Measurements from ENCODE around the gene CDK2AP2. TPM values are rescaled to one million over a fixed set of nuclear protein-coding genes. Genes with fewer than 3 reads are reported as not detected.
"Not testable (repeated sequence)": the region's sequence is repeated elsewhere in the genome, so short reads cannot be mapped to it uniquely, and the experiment has no call there.

CDK2AP2 gene
- total and polyA plus RNA-seq, 2 donors (not counting 1 experiment from before 2014, with no cell fraction given): 62.7 to 112 TPM

DNA sequence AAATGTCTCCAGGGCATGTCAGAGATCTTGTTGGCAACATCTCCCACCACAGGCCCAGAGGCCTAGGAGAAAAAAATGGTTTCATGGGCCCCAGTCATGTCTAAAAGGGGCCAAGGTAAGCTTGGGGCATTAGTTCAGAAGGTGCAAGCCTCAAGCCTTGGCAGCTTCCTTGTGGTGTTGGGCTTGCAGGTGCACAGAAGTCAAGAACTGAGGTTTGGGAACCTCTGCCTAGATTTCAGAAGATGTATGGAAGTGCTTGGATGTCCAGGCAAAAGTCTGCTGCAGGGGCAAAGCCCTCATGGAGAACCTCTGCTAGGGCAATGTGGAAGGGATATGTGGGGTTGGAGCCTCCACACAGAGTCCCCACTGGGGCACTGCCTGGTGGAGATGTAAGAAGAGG, 43.7 kb upstream of the CDK2AP2 start:
- H3K4me1 ChIP-seq (ENCODE audit: control insufficient read depth in 2 of 2, insufficient read depth in 2 of 2, low read length in 2 of 2); H3K9ac ChIP-seq (ENCODE audit: low read length); H3K4me3 Mint-ChIP-seq; H3K27ac ChIP-seq (ENCODE audit: low read length in 2 of 2); H4K20me1 ChIP-seq (ENCODE audit: control insufficient read depth, insufficient read depth, low read length, poor library complexity, severe bottlenecking); DNase-seq; intact Hi-C loops (cut with micrococcal nuclease); H3K27ac Mint-ChIP-seq; H3K4me3 ChIP-seq (ENCODE audit: control extremely low read depth in 1 of 5, extremely low read depth in 1 of 5, insufficient read depth in 1 of 5, low read depth in 2 of 5, low read length in 4 of 5); H2AFZ ChIP-seq (ENCODE audit: insufficient read depth, low read depth, low read length, poor library complexity, severe bottlenecking); H3K79me2 ChIP-seq (ENCODE audit: control insufficient read depth, insufficient read depth, low read length); H3K27me3 Mint-ChIP-seq; CTCF ChIA-PET; H3K36me3 ChIP-seq (replicated peaks in 1 of 2; ENCODE audit: control extremely low read depth in 1 of 2, control insufficient read depth in 1 of 2, extremely low read depth in 1 of 2, insufficient read depth in 2 of 2, low read length in 1 of 2); H3K9me3 Mint-ChIP-seq (ENCODE audit: insufficient read depth); H3K4me1 Mint-ChIP-seq; POLR2A ChIA-PET; ATAC-seq (ENCODE audit: low read depth); H3K4me2 ChIP-seq (replicated peaks; ENCODE audit: low read depth, low read length, poor library complexity, severe bottlenecking); H3K27me3 ChIP-seq (replicated peaks in 1 of 4; ENCODE audit: control extremely low read depth in 1 of 4, control insufficient read depth in 3 of 4, insufficient read depth in 4 of 4, low read length in 3 of 4): not testable (repeated sequence)
- H3K9me3 ChIP-seq (ENCODE audit: control extremely low read depth in 1 of 3, control insufficient read depth in 2 of 3, insufficient read depth in 1 of 3, low read length in 2 of 3): peaks cover 0 to 14% (median 8%) of the 10 kb centered on the region in 3 donors

DNA sequence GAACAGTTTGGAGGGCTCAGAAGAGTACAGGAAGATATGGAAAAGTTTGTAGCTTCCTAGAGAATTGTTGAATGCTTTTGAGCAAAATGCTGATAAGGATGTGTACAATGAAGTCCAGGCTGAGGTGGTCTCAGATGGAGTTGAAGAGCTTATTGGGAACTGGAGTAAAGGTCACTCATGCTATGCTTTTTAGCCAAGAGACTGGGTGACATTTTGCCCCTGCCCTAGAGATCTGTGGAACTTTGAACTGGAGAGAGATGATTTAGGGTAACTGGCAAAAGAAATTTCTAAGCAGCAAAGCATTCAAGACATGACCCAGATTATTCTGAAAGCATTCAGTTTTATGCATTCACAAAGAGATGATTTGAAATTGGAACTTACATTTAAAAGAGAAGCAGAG, 43.2 kb upstream of the CDK2AP2 start:
- Histone ChIP-seq H3K9me3 (ENCODE audit: control extremely low read depth in 1 of 3, control insufficient read depth in 2 of 3, insufficient read depth in 1 of 3, low read length in 2 of 3) (peaks cover 0 to 14% (median 8%) of the 10 kb centered on the region in 3 donors), H3K27ac (ENCODE audit: low read length in 2 of 2) (no peak overlapping the region), H2AFZ (ENCODE audit: insufficient read depth, low read depth, low read length, poor library complexity, severe bottlenecking) (no peak overlapping the region), H3K27me3 (replicated peaks in 1 of 4; ENCODE audit: control extremely low read depth in 1 of 4, control insufficient read depth in 3 of 4, insufficient read depth in 4 of 4, low read length in 3 of 4) (peaks cover 0 to 4% (median 0%) of the 10 kb centered on the region in 4 experiments), H3K4me1 (ENCODE audit: control insufficient read depth in 2 of 2, insufficient read depth in 2 of 2, low read length in 2 of 2) (no peaks in the 10 kb centered on the region), H3K36me3 (replicated peaks in 1 of 2; ENCODE audit: control extremely low read depth in 1 of 2, control insufficient read depth in 1 of 2, extremely low read depth in 1 of 2, insufficient read depth in 2 of 2, low read length in 1 of 2) (no peaks in the 10 kb centered on the region), H3K4me3 (ENCODE audit: control extremely low read depth in 1 of 5, extremely low read depth in 1 of 5, insufficient read depth in 1 of 5, low read depth in 2 of 5, low read length in 4 of 5) (no peak overlapping the region), H4K20me1 (ENCODE audit: control insufficient read depth, insufficient read depth, low read length, poor library complexity, severe bottlenecking) (no peaks in the 10 kb centered on the region), H3K9ac (ENCODE audit: low read length) (no peak overlapping the region), H3K79me2 (ENCODE audit: control insufficient read depth, insufficient read depth, low read length) (no peaks in the 10 kb centered on the region), H3K4me2 (replicated peaks; ENCODE audit: low read depth, low read length, poor library complexity, severe bottlenecking) (no peak overlapping the region)
- H3K27ac Mint-ChIP-seq: no peak overlapping the region
- no peaks in the 10 kb centered on the region for H3K4me1 Mint-ChIP-seq
- intact Hi-C loops (cut with micrococcal nuclease): no loop called here
- H3K9me3 Mint-ChIP-seq (ENCODE audit: insufficient read depth): peaks cover 6% of the 10 kb centered on the region
- H3K27me3 Mint-ChIP-seq: peaks cover 7% of the 10 kb centered on the region
- no peak overlapping the region for H3K4me3 Mint-ChIP-seq
- CTCF ChIA-PET: no interaction called here
- no peak for TF ChIP-seq EZH2 (IDR thresholded peaks at IDR 0.05; ENCODE audit: borderline replicate concordance, insufficient read depth, low read depth, low read length, poor library complexity, severe bottlenecking)
- TF ChIP-seq, protein P1, sequence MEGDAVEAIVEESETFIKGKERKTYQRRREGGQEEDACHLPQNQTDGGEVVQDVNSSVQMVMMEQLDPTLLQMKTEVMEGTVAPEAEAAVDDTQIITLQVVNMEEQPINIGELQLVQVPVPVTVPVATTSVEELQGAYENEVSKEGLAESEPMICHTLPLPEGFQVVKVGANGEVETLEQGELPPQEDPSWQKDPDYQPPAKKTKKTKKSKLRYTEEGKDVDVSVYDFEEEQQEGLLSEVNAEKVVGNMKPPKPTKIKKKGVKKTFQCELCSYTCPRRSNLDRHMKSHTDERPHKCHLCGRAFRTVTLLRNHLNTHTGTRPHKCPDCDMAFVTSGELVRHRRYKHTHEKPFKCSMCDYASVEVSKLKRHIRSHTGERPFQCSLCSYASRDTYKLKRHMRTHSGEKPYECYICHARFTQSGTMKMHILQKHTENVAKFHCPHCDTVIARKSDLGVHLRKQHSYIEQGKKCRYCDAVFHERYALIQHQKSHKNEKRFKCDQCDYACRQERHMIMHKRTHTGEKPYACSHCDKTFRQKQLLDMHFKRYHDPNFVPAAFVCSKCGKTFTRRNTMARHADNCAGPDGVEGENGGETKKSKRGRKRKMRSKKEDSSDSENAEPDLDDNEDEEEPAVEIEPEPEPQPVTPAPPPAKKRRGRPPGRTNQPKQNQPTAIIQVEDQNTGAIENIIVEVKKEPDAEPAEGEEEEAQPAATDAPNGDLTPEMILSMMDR (IDR thresholded peaks at IDR 0.05): no peak
- DNase-seq (no peak), ATAC-seq (ENCODE audit: low read depth) (no peak)
- POLR2A ChIA-PET: no interaction called here
